ENCODE results near the gene SLC39A6. TPM values are rescaled to one million over a fixed set of nuclear protein-coding genes. Genes with fewer than 3 reads are reported as not detected.

SLC39A6 gene
- polyA plus RNA-seq, 2 of the 4 experiments (the other 2 are of a cell fraction), result 49.1 to 68.0 TPM

- no peaks in the 10 kb centered on the region for H3K4me1 ChIP-seq
- no peak for ATAC-seq
- H3K27ac ChIP-seq, result no peak overlapping the region
- no peak for FAIRE-seq
- ChIA-PET CTCF (no interaction called here), POLR2A (no interaction called here)
- no peaks in the 10 kb centered on the region for H3K9me3 ChIP-seq
- no peak overlapping the region for H3K4me2 ChIP-seq
- no peak for DNase-seq (ENCODE audit: low read depth in 1 of 2, low spot score in 1 of 2)
- 92% methylated on average over 1 of the region's 1 CpG for WGBS (ENCODE audit: missing lambda C conversion rate)
- no peak overlapping the region for H3K4me3 ChIP-seq
- TF ChIP-seq, protein P1, sequence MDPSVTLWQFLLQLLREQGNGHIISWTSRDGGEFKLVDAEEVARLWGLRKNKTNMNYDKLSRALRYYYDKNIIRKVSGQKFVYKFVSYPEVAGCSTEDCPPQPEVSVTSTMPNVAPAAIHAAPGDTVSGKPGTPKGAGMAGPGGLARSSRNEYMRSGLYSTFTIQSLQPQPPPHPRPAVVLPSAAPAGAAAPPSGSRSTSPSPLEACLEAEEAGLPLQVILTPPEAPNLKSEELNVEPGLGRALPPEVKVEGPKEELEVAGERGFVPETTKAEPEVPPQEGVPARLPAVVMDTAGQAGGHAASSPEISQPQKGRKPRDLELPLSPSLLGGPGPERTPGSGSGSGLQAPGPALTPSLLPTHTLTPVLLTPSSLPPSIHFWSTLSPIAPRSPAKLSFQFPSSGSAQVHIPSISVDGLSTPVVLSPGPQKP (IDR thresholded peaks at IDR 0.05; ENCODE audit: low read depth, low read length), result no peak
- TF ChIP-seq EHMT2 (IDR thresholded peaks at IDR 0.05; ENCODE audit: low read depth) (no peak), POLR2A (IDR thresholded peaks at IDR 0.05; ENCODE audit: low read length) (no peak), MAFK (IDR thresholded peaks at IDR 0.05; ENCODE audit: partially characterized antibody) (no peak), REST (IDR thresholded peaks at IDR 0.05) (no peak), BHLHE40 (IDR thresholded peaks at IDR 0.05; ENCODE audit: low read depth, low read length) (no peak), GATA3 (IDR thresholded peaks at IDR 0.05; ENCODE audit: borderline replicate concordance) (no peak), HOXA7 (CRISPR knock-in tag; IDR thresholded peaks at IDR 0.05) (no peak), CEBPB (IDR thresholded peaks at IDR 0.05) (no peak), ZSCAN20 (CRISPR knock-in tag; IDR thresholded peaks at IDR 0.05) (no peak), NR3C1 (IDR thresholded peaks at IDR 0.05) (no peak), KDM1A (IDR thresholded peaks at IDR 0.05; ENCODE audit: low read depth) (no peak), RNF2 (IDR thresholded peaks at IDR 0.05; ENCODE audit: borderline replicate concordance, low read depth) (no peak), RCOR1 (IDR thresholded peaks at IDR 0.05; ENCODE audit: low read depth, low read length) (no peak), NFE2L2 (conservative IDR thresholded peaks at IDR 0.05; ENCODE audit: low read length) (no peak), CBX2 (IDR thresholded peaks at IDR 0.05; ENCODE audit: borderline replicate concordance, low read depth) (no peak), EP300 (IDR thresholded peaks at IDR 0.05) (no peak), CHD4 (IDR thresholded peaks at IDR 0.05; ENCODE audit: borderline replicate concordance) (no peak), NPAS2 (CRISPR knock-in tag; IDR thresholded peaks at IDR 0.05; ENCODE audit: borderline replicate concordance) (no peak)
Measured at GRCh38 chr18:36109737-36110136, 19.4 kb downstream of the SLC39A6 start.

DNA sequence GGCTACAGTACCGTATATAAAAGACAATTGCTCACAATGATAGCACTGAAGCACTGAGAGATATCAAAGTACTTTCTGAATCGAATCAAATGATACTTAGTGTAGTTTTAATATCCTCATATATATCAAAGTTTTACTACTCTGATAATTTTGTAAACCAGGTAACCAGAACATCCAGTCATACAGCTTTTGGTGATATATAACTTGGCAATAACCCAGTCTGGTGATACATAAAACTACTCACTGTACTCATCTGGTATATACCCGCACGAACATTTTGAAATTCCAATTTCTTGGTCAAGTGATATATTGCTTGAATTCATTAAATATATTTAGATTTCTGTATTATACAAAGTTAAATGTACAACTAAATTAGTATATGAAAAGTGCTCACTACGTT is 20.5 kb downstream of the SLC39A6 start:
- no peak overlapping the region for H3K27ac ChIP-seq
- ATAC-seq, result no peak
- no peaks in the 10 kb centered on the region for H3K9me3 ChIP-seq
- ChIA-PET POLR2A (no interaction called here), CTCF (interaction anchor here (1.4 kb wide), 1 partner anchor 12 kb away, joined by 3 read pairs; no protein-coding TSS in a partner anchor)
- no peak for DNase-seq (ENCODE audit: low read depth in 1 of 2, low spot score in 1 of 2)
- no peak for FAIRE-seq
- TF ChIP-seq SREBF2 (IDR thresholded peaks at IDR 0.05), result no peak
- TF ChIP-seq CHD2 (IDR thresholded peaks at IDR 0.05; ENCODE audit: low read length, partially characterized antibody), result no peak
- no peak for TF ChIP-seq GATA3 (IDR thresholded peaks at IDR 0.05; ENCODE audit: borderline replicate concordance)
- TF ChIP-seq NFE2L2 (conservative IDR thresholded peaks at IDR 0.05; ENCODE audit: low read length), result no peak
- TF ChIP-seq, protein P2, sequence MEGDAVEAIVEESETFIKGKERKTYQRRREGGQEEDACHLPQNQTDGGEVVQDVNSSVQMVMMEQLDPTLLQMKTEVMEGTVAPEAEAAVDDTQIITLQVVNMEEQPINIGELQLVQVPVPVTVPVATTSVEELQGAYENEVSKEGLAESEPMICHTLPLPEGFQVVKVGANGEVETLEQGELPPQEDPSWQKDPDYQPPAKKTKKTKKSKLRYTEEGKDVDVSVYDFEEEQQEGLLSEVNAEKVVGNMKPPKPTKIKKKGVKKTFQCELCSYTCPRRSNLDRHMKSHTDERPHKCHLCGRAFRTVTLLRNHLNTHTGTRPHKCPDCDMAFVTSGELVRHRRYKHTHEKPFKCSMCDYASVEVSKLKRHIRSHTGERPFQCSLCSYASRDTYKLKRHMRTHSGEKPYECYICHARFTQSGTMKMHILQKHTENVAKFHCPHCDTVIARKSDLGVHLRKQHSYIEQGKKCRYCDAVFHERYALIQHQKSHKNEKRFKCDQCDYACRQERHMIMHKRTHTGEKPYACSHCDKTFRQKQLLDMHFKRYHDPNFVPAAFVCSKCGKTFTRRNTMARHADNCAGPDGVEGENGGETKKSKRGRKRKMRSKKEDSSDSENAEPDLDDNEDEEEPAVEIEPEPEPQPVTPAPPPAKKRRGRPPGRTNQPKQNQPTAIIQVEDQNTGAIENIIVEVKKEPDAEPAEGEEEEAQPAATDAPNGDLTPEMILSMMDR (IDR thresholded peaks at IDR 0.05), result no peak
- no peak for TF ChIP-seq RARB (CRISPR knock-in tag; IDR thresholded peaks at IDR 0.05)
- no peak for TF ChIP-seq HOXB5 (CRISPR knock-in tag; IDR thresholded peaks at IDR 0.05)
- no peak for TF ChIP-seq REST (IDR thresholded peaks at IDR 0.05)
- no peak for TF ChIP-seq JUNB (IDR thresholded peaks at IDR 0.05)
- TF ChIP-seq CBX8 (IDR thresholded peaks at IDR 0.05), result no peak
- TF ChIP-seq HEYL (CRISPR knock-in tag; IDR thresholded peaks at IDR 0.05), result no peak
- no peak for TF ChIP-seq NR3C1 (IDR thresholded peaks at IDR 0.05)
- no peak for TF ChIP-seq MAFK (IDR thresholded peaks at IDR 0.05; ENCODE audit: partially characterized antibody)
- 92% methylated on average over 5 of the region's 5 CpGs for WGBS (ENCODE audit: missing lambda C conversion rate)
- H3K4me1 ChIP-seq, result no peaks in the 10 kb centered on the region
- no peak overlapping the region for H3K4me2 ChIP-seq
- H3K4me3 ChIP-seq, result no peak overlapping the region

Data from A549 (cell line).